ENCODE results near the gene TMEM17.

TMEM17 gene

GRCh38 chr2:62459106-62459505 is 46.9 kb downstream of the TMEM17 start:
- DNase-seq (ENCODE audit: low read depth, low spot score) = no peak
- H3K27ac ChIP-seq = no peak overlapping the region

- no peak for DNase-seq (ENCODE audit: low read depth, low spot score)
- peak overlapping the region; percentile 81 for H3K27ac ChIP-seq
These were observed 47.3 kb downstream of the TMEM17 start for GRCh38 chr2:62458671-62459081.

GRCh38 chr2:62458206-62458641 is 47.8 kb downstream of the TMEM17 start:
- peak overlapping the region; percentile 81 for H3K27ac ChIP-seq
- no peak for DNase-seq (ENCODE audit: low read depth, low spot score)

GRCh38 chr2:62457556-62457955 is 48.4 kb downstream of the TMEM17 start:
- H3K27ac ChIP-seq = peak overlapping the region; percentile 81
- no peak for DNase-seq (ENCODE audit: low read depth, low spot score)

- H3K27ac ChIP-seq = peak overlapping the region; percentile 81
These were observed 49.1 kb downstream of the TMEM17 start for GRCh38 chr2:62456721-62457539.

GRCh38 chr2:62455957-62456692 is 49.9 kb downstream of the TMEM17 start:
- H3K27ac ChIP-seq = peak overlapping the region; percentile 81
- no peak for DNase-seq (ENCODE audit: low read depth, low spot score)

More at GRCh38 chr2:62456721-62457539, 49.1 kb downstream of the TMEM17 start:
- no peak for DNase-seq (ENCODE audit: low read depth, low spot score)

GRCh38 chr2:62453955-62454354 is 52.0 kb downstream of the TMEM17 start:
- no peak for DNase-seq (ENCODE audit: low read depth, low spot score)
- peak overlapping the region; percentile 20 for H3K27ac ChIP-seq

GRCh38 chr2:62452701-62453454 is 53.1 kb downstream of the TMEM17 start:
- peak overlapping the region; percentile 20 for H3K27ac ChIP-seq
- DNase-seq (ENCODE audit: low read depth, low spot score) = peak; percentile 50

- no peak for DNase-seq (ENCODE audit: low read depth, low spot score)
- no peak overlapping the region for H3K27ac ChIP-seq
These were observed 55.2 kb downstream of the TMEM17 start for GRCh38 chr2:62450716-62451191.
